KMS-11 (cell line): Measurements from ENCODE around the gene CTF1.

Experiments
- H2AFZ ChIP-seq: fragments of 200-600 bp; sonication (generic); 2 replicates; pipeline ENCODE4 v1.6.1; 2016; ENCODE audit warnings: antibody characterized with exemption, mixed run types, low read depth
- H3K27ac ChIP-seq: fragments of 200-600 bp; sonication (generic); 2 replicates; pipeline ENCODE4 v1.6.1; 2016; ENCODE audit warnings: mild to moderate bottlenecking, mixed run types
- H3K27me3 ChIP-seq: fragments of 200-600 bp; sonication (generic); 2 replicates; pipeline ENCODE4 v1.6.1; 2017; ENCODE audit warnings: mild to moderate bottlenecking, low read depth, mixed run types, moderate library complexity; ENCODE audit not compliant: insufficient read depth
- H3K36me3 ChIP-seq: fragments of 200-600 bp; sonication (generic); 2 replicates; pipeline ENCODE4 v1.6.1; 2017; ENCODE audit warnings: mild to moderate bottlenecking, mixed run types; ENCODE audit not compliant: insufficient read depth
- H3K4me1 ChIP-seq: fragments of 200-600 bp; sonication (generic); 2 replicates; pipeline ENCODE4 v1.6.1; 2016; ENCODE audit warnings: mild to moderate bottlenecking, low read depth, mixed run types; ENCODE audit not compliant: poor library complexity, severe bottlenecking
- H3K4me2 ChIP-seq: fragments of 200-600 bp; sonication (generic); 2 replicates; pipeline ENCODE4 v1.7.0; 2016; ENCODE audit warnings: mild to moderate bottlenecking, mixed run types
- H3K4me3 ChIP-seq: fragments of 200-600 bp; sonication (generic); IDR thresholded peaks from 2 replicates; pipeline ENCODE4 v1.6.1; 2017; ENCODE audit warnings: low read depth, low read length, mixed read lengths; ENCODE audit not compliant: insufficient read depth
- H3K79me2 ChIP-seq: fragments of 200-600 bp; sonication (generic); 2 replicates; pipeline ENCODE4 v1.6.1; 2016; ENCODE audit warnings: low read depth, mixed run types; ENCODE audit not compliant: insufficient read depth
- H3K9ac ChIP-seq: fragments of 200-600 bp; sonication (generic); 2 replicates; pipeline ENCODE4 v1.6.1; 2016; ENCODE audit warnings: mild to moderate bottlenecking, mixed run types
- H4K20me1 ChIP-seq: fragments of 200-600 bp; sonication (generic); 2 replicates; pipeline ENCODE4 v1.6.1; 2016; ENCODE audit warnings: mild to moderate bottlenecking, mixed run types; ENCODE audit not compliant: insufficient read depth
- CTCF ChIP-seq: fragments of 200-600 bp; sonication (generic); conservative IDR thresholded peaks from 2 replicates; pipeline ENCODE4 v1.6.1; 2017; ENCODE audit warnings: low read depth, mild to moderate bottlenecking, antibody characterized with exemption, low read length, moderate library complexity, mixed read lengths

Gene CTF1

GRCh38 chr16:30941600-30942425 lies 45.4 kb downstream of the CTF1 start:
- Histone ChIP-seq H2AFZ (peak overlapping the region; percentile 48; the same call in 1 of the 2 replicates), H3K79me2 (no peaks in the 10 kb centered on the region), H4K20me1 (no peaks in the 10 kb centered on the region), H3K4me1 (peaks cover 24% of the 10 kb centered on the region), H3K36me3 (no peaks in the 10 kb centered on the region), H3K27ac (peak overlapping the region; percentile 12; the same call in 1 of the 2 replicates), H3K4me3 (no peak overlapping the region), H3K4me2 (peak overlapping the region; percentile 66), H3K9ac (0 out of 2 replicates have a peak overlapping the region, but pooled peaks have one; percentile 4), H3K27me3 (no peaks in the 10 kb centered on the region)
- peak; percentile 94 for TF ChIP-seq CTCF

- Histone ChIP-seq H3K79me2 (no peaks in the 10 kb centered on the region), H3K4me2 (peak overlapping the region; percentile 66), H3K36me3 (no peaks in the 10 kb centered on the region), H3K4me3 (no peak overlapping the region), H3K27me3 (no peaks in the 10 kb centered on the region), H2AFZ (peak overlapping the region; percentile 48; the same call in 1 of the 2 replicates), H3K27ac (peak overlapping the region; percentile 6; the same call in 1 of the 2 replicates), H3K4me1 (peaks cover 24% of the 10 kb centered on the region), H4K20me1 (no peaks in the 10 kb centered on the region), H3K9ac (0 out of 2 replicates have a peak overlapping the region, but pooled peaks have one; percentile 4)
- TF ChIP-seq CTCF = no peak
Measured at GRCh38 chr16:30942426-30942806, 46.0 kb downstream of the CTF1 start.

GRCh38 chr16:30944352-30944751 lies 47.9 kb downstream of the CTF1 start:
- Histone ChIP-seq H3K79me2 (no peaks in the 10 kb centered on the region), H3K27ac (no peak overlapping the region), H3K4me3 (no peak overlapping the region), H3K36me3 (no peaks in the 10 kb centered on the region), H3K27me3 (no peaks in the 10 kb centered on the region), H3K4me2 (no peak overlapping the region), H2AFZ (no peak overlapping the region), H3K4me1 (peaks cover 24% of the 10 kb centered on the region), H3K9ac (no peak overlapping the region), H4K20me1 (no peaks in the 10 kb centered on the region)
- no peak for TF ChIP-seq CTCF

- no peaks in the 10 kb centered on the region for H4K20me1 ChIP-seq
- peaks cover 30% of the 10 kb centered on the region for H3K4me1 ChIP-seq
- no peak overlapping the region for H2AFZ ChIP-seq
- no peak overlapping the region for H3K4me3 ChIP-seq
- no peaks in the 10 kb centered on the region; the same call in 1 of the 2 replicates for H3K79me2 ChIP-seq
- no peak overlapping the region for H3K27ac ChIP-seq
- TF ChIP-seq CTCF = no peak
- H3K9ac ChIP-seq = no peak overlapping the region
- no peaks in the 10 kb centered on the region for H3K36me3 ChIP-seq
- H3K27me3 ChIP-seq = no peaks in the 10 kb centered on the region
- no peak overlapping the region for H3K4me2 ChIP-seq
Measured at GRCh38 chr16:30946671-30947540, 50.5 kb downstream of the CTF1 start.
